B cell (primary cell): ENCODE data around the gene TSNAX. TPM values are rescaled to one million over a fixed set of nuclear protein-coding genes. Genes with fewer than 3 reads are reported as not detected.

ENCODE experiments used
- ATAC-seq: fragments of 200-7000 bp; cut with Tn5 transposase; one replicate; pipeline ENCODE4 v1.10.0; 2021; ENCODE audit warnings: low read depth, mild to moderate bottlenecking, moderate number of reproducible peaks, moderate library complexity
- CTCF ChIA-PET: fragments of 350-600 bp; sonication (Branson Sonifier 250); formaldehyde crosslinking; loops from one replicate; lab custom pipeline; 2021; ENCODE audit warnings: antibody characterized with exemption, inconsistent platforms; lab: Charles Lee
- POLR2A ChIA-PET: fragments of 350-600 bp; sonication (Branson Sonifier 250); formaldehyde crosslinking; loops from one replicate; lab custom pipeline; 2021; ENCODE audit warnings: antibody characterized with exemption; lab: Charles Lee
- DNase-seq: peaks from one replicate; pipeline ENCODE4 v3.0.0; 2013
- H2AFZ ChIP-seq: 2 replicates; pipeline ENCODE4 v1.6.1; 2012; ENCODE audit warnings: mild to moderate bottlenecking, low read depth, low read length; ENCODE audit not compliant: insufficient read depth, poor library complexity, severe bottlenecking
- H3K27ac ChIP-seq, 2 donors: 1 replicate in 1 of 2; 2 replicates in 1 of 2; pipeline ENCODE4 v1.5.1; 2012 to 2013; ENCODE audit warnings: low read length in 2 of 2, mild to moderate bottlenecking in 2 of 2, moderate library complexity in 1 of 2
- H3K27me3 ChIP-seq, 4 experiments: fragments of 200-600 bp in 1 of 4; sonication (generic) in 1 of 4; replicated peaks in 1 of 4; 1 replicate in 2 of 4; 2 replicates in 2 of 4; pipeline versions ENCODE4 v1.6.1 to v1.7.0; 2013 to 2016; ENCODE audit warnings: low read length in 3 of 4, mild to moderate bottlenecking in 2 of 4, mixed read lengths in 1 of 4, moderate library complexity in 1 of 4; ENCODE audit not compliant: insufficient read depth in 4 of 4, control insufficient read depth in 3 of 4; ENCODE audit errors: control extremely low read depth in 1 of 4
- H3K36me3 ChIP-seq, 2 experiments: replicated peaks in 1 of 2; 1 replicate in 1 of 2; 2 replicates in 1 of 2; pipeline versions ENCODE4 v1.6.1 to v1.7.1; 2013; ENCODE audit warnings: low read length in 1 of 2; ENCODE audit not compliant: insufficient read depth in 2 of 2, control insufficient read depth in 1 of 2; ENCODE audit errors: control extremely low read depth in 1 of 2, extremely low read depth in 1 of 2
- H3K4me1 ChIP-seq, 2 donors: fragments of 200-600 bp in 1 of 2; sonication (generic) in 1 of 2; 1 replicate in 1 of 2; 2 replicates in 1 of 2; pipeline versions ENCODE4 v1.5.1 to v1.6.1; 2013 to 2017; ENCODE audit warnings: low read length in 2 of 2; ENCODE audit not compliant: control insufficient read depth in 2 of 2, insufficient read depth in 2 of 2
- H3K4me2 ChIP-seq: replicated peaks from 2 replicates; pipeline ENCODE3; 2012; ENCODE audit warnings: mild to moderate bottlenecking, low read depth, low read length; ENCODE audit not compliant: poor library complexity, severe bottlenecking
- H3K4me3 ChIP-seq, 5 experiments: fragments of 200-600 bp in 1 of 5; sonication (generic) in 1 of 5; 1 replicate in 3 of 5; 2 replicates in 2 of 5; pipeline versions ENCODE4 v1.5.1 to v1.7.0; 2011 to 2016; ENCODE audit warnings: low read length in 4 of 5, mild to moderate bottlenecking in 4 of 5, low read depth in 2 of 5, control low read depth in 1 of 5, moderate library complexity in 1 of 5; ENCODE audit not compliant: insufficient read depth in 1 of 5; ENCODE audit errors: control extremely low read depth in 1 of 5, extremely low read depth in 1 of 5
- H3K79me2 ChIP-seq: fragments of 200-600 bp; sonication (generic); one replicate; pipeline ENCODE4 v1.6.0; 2016; ENCODE audit warnings: low read length; ENCODE audit not compliant: control insufficient read depth, insufficient read depth
- H3K9ac ChIP-seq: fragments of 200-600 bp; sonication (generic); 2 replicates; pipeline ENCODE4 v1.6.1; 2017; ENCODE audit warnings: mild to moderate bottlenecking, low read length, moderate library complexity
- H3K9me3 ChIP-seq, 3 donors: one replicate each; pipeline versions ENCODE4 v1.6.1 to v1.7.1; 2013; ENCODE audit warnings: low read length in 2 of 3; ENCODE audit not compliant: control insufficient read depth in 2 of 3, insufficient read depth in 1 of 3; ENCODE audit errors: control extremely low read depth in 1 of 3
- H4K20me1 ChIP-seq: 2 replicates; pipeline ENCODE4 v1.6.0; 2012; ENCODE audit warnings: mild to moderate bottlenecking, low read length; ENCODE audit not compliant: insufficient read depth, control insufficient read depth, poor library complexity, severe bottlenecking
- H3K27ac Mint-ChIP-seq: one replicate; pipeline ENCODE4 v1.8.0; 2021; ENCODE audit warnings: mixed read lengths
- H3K27me3 Mint-ChIP-seq: one replicate; pipeline ENCODE4 v1.8.0; 2021; ENCODE audit warnings: mixed read lengths
- H3K4me1 Mint-ChIP-seq: one replicate; pipeline ENCODE4 v1.8.0; 2021; ENCODE audit warnings: mixed read lengths
- H3K4me3 Mint-ChIP-seq: one replicate; pipeline ENCODE4 v1.8.0; 2021; ENCODE audit warnings: mixed read lengths
- H3K9me3 Mint-ChIP-seq: one replicate; pipeline ENCODE4 v1.8.0; 2022; ENCODE audit warnings: mixed read lengths; ENCODE audit not compliant: insufficient read depth
- EZH2 ChIP-seq: IDR thresholded peaks from 2 replicates; pipeline ENCODE4 v1.6.1; 2012; ENCODE audit warnings: borderline replicate concordance, low read depth, mild to moderate bottlenecking, moderate library complexity, low read length; ENCODE audit not compliant: insufficient read depth, poor library complexity, severe bottlenecking
- WGBS: methylation state at CpG from one replicate; pipeline ENCODE4 v1.1.5; 2013; ENCODE audit warnings: missing lambda C conversion rate; ENCODE audit not compliant: insufficient coverage; 5-methylcytosine and 5-hydroxymethylcytosine counted together
- intact Hi-C: fragments of 100-400 bp; cut with micrococcal nuclease; formaldehyde crosslinking; loops from one replicate; pipeline ENCODE4 v1.10.0; 2022
- polyA plus RNA-seq: library from polyadenylated mRNA; depleted of rRNA; stranded (reverse); fragments of >200 nt; gene quantifications from 2 replicates; pipeline ENCODE4 v1.2.3, GENCODE V29; 2012
- total RNA-seq, 2 donors: library from RNA; stranded (reverse); fragments of 120-200 nt in 1 of 2; gene quantifications; 1 replicate in 1 of 2; 2 replicates in 1 of 2; pipeline versions ENCODE4 v1.2.3 to v1.2.4, GENCODE V29; 2013 to 2022
- TF ChIP-seq, protein P1 (sequence below): fragments of 200-600 bp; IDR thresholded peaks from one replicate; pipeline ENCODE4 v1.8.0; 2022; ENCODE audit warnings: antibody characterized with exemption, mild to moderate bottlenecking

The TSNAX gene
- total and polyA plus RNA-seq, 2 donors (not counting 1 experiment from before 2014, with no cell fraction given), result 9.0 to 41.4 TPM

DNA sequence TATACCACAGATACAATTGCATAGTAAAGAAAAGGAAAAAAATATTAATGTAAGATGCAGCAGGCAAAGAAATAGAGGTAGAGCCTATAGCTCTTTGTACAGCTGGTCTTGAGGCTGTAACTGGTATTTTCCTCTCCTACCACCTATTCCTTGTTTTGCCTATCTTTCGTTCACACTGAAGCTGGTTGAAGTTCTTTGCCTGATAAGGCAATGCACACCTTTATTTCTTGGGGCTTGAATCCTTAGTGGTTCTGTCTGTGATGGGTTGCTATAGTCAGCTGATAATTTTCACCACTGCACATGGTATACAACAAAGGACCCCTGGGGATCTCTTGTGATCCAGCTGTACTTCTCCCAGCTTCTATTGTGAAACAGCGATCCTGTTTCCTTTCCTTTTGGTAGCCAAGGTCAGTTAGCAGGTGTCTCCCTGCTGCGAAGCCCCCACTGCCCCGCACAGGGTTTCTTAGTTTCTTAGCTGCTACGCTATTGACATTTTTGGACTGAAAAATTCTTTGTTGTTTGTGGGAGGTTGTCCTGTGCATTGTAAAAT lies 9.9 kb upstream of the TSNAX start:
- no peak overlapping the region for H3K4me2 ChIP-seq
- TF ChIP-seq EZH2, result no peak
- TF ChIP-seq, protein P1, sequence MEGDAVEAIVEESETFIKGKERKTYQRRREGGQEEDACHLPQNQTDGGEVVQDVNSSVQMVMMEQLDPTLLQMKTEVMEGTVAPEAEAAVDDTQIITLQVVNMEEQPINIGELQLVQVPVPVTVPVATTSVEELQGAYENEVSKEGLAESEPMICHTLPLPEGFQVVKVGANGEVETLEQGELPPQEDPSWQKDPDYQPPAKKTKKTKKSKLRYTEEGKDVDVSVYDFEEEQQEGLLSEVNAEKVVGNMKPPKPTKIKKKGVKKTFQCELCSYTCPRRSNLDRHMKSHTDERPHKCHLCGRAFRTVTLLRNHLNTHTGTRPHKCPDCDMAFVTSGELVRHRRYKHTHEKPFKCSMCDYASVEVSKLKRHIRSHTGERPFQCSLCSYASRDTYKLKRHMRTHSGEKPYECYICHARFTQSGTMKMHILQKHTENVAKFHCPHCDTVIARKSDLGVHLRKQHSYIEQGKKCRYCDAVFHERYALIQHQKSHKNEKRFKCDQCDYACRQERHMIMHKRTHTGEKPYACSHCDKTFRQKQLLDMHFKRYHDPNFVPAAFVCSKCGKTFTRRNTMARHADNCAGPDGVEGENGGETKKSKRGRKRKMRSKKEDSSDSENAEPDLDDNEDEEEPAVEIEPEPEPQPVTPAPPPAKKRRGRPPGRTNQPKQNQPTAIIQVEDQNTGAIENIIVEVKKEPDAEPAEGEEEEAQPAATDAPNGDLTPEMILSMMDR, result no peak
- WGBS, result 100% methylated on average over 1 of the region's 5 CpGs
- no peaks in the 10 kb centered on the region for H3K27me3 Mint-ChIP-seq
- H3K4me3 ChIP-seq, result no peak overlapping the region
- H3K4me3 Mint-ChIP-seq, result no peak overlapping the region
- ATAC-seq (no peak), DNase-seq (no peak)
- CTCF ChIA-PET, result no interaction called here
- peaks cover 13 to 14% of the 10 kb centered on the region in 2 donors for H3K4me1 ChIP-seq
- POLR2A ChIA-PET, result interaction anchor here (0.5 kb wide), 1 partner anchor 12 kb away, joined by 5 read pairs; no protein-coding TSS in a partner anchor
- no peaks in the 10 kb centered on the region for H3K9me3 ChIP-seq
- no peaks in the 10 kb centered on the region for H3K79me2 ChIP-seq
- no peaks in the 10 kb centered on the region for H3K36me3 ChIP-seq
- no peaks in the 10 kb centered on the region for H3K27me3 ChIP-seq
- no peak overlapping the region for H2AFZ ChIP-seq
- intact Hi-C loops, result no loop called here
- H3K27ac ChIP-seq, result no peak overlapping the region
- H4K20me1 ChIP-seq, result no peaks in the 10 kb centered on the region
- H3K9me3 Mint-ChIP-seq, result no peaks in the 10 kb centered on the region
- peaks cover 19% of the 10 kb centered on the region for H3K4me1 Mint-ChIP-seq
- H3K27ac Mint-ChIP-seq, result no peak overlapping the region
- H3K9ac ChIP-seq, result no peak overlapping the region

DNA sequence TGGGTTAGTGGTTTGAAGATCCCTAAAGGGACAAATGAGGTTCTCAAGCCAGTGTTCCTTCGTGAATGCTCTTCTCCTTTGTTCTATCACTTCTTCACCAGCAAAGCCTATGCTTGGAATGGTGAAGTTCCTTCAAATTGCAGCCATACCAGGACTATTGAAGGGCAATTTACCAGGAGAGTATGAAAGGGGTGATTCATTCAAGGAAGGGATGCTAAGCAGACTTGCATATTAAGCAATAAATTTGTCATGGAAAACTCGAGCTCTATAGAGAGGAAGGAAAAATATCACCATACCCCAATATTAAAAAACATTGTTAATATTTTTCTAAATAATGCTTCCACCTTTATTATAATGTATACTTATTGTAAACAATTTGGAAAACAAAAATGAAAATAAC lies 9.3 kb upstream of the TSNAX start:
- WGBS, result no CpG with 5 or more reads among the region's 2 CpGs
- H2AFZ ChIP-seq, result no peak overlapping the region
- Mint-ChIP-seq H3K27me3 (no peaks in the 10 kb centered on the region), H3K4me3 (no peak overlapping the region), H3K9me3 (no peaks in the 10 kb centered on the region), H3K4me1 (peaks cover 19% of the 10 kb centered on the region), H3K27ac (no peak overlapping the region)
- H3K36me3 ChIP-seq, result no peaks in the 10 kb centered on the region
- H3K27me3 ChIP-seq, result no peaks in the 10 kb centered on the region
- no peak overlapping the region for H3K4me3 ChIP-seq
- ChIA-PET POLR2A (no interaction called here), CTCF (no interaction called here)
- H3K79me2 ChIP-seq, result no peaks in the 10 kb centered on the region
- intact Hi-C loops, result no loop called here
- H3K4me2 ChIP-seq, result no peak overlapping the region
- H4K20me1 ChIP-seq, result no peaks in the 10 kb centered on the region
- peaks cover 13 to 14% of the 10 kb centered on the region in 2 donors for H3K4me1 ChIP-seq
- no peak overlapping the region for H3K9ac ChIP-seq
- no peaks in the 10 kb centered on the region for H3K9me3 ChIP-seq
- H3K27ac ChIP-seq, result no peak overlapping the region
- no peak for ATAC-seq
- no peak for TF ChIP-seq EZH2
- no peak for DNase-seq
